ENCODE measurements around the gene CMTM4.

The CMTM4 gene

DNA sequence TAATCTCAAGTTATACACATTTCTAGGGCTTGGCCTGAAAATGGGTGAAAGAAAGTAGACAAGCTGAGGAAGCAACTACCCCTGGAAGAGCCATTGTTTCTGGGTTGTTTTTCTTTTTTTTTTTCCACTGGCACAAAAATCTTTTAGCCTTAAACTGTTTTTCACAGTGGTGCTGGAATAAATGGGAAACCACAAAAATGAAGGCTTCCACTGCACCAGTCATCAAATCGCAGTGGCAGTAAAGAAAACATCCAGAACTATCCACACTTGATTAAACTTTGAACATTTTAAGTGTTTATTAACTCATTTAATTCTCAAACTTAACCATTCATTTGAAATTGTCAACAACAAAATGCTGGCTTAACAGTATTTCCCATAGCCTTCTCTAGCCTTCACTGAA is 14.3 kb downstream of the CMTM4 start:
- no peak for DNase-seq (ENCODE audit: low spot score)
- Histone ChIP-seq H4K8ac (ENCODE audit: low read depth, low read length) (no peak overlapping the region), H2AK5ac (ENCODE audit: low read depth, low read length) (no peak overlapping the region), H3K79me1 (ENCODE audit: low read depth, low read length) (no peaks in the 10 kb centered on the region), H3K14ac (ENCODE audit: low read length) (no peak overlapping the region), H3K18ac (ENCODE audit: low read length) (no peak overlapping the region), H3K9ac (ENCODE audit: low read depth, low read length, poor library complexity) (no peak overlapping the region), H2BK12ac (ENCODE audit: low read length) (no peak overlapping the region), H2BK15ac (ENCODE audit: low read length) (no peak overlapping the region), H3K4ac (ENCODE audit: low read length) (no peak overlapping the region), H3K4me2 (ENCODE audit: insufficient read depth, low read length, poor library complexity, severe bottlenecking) (no peak overlapping the region), H3K23ac (ENCODE audit: low read depth, low read length, poor library complexity) (no peak overlapping the region), H3K9me3 (replicated peaks in 1 of 2; ENCODE audit: control insufficient read depth in 2 of 2, insufficient read depth in 1 of 2, low read depth in 1 of 2, low read length in 2 of 2) (peaks cover 0 to 2% of the 10 kb centered on the region in 2 donors), H3K4me1 (ENCODE audit: control insufficient read depth in 2 of 2, insufficient read depth in 1 of 2, low read depth in 1 of 2, low read length in 2 of 2) (peaks cover 0 to 3% of the 10 kb centered on the region in 2 donors), H3K27ac (replicated peaks; ENCODE audit: low read length) (no peak overlapping the region), H4K91ac (ENCODE audit: low read depth, low read length, poor library complexity) (no peak overlapping the region), H3K36me3 (replicated peaks in 1 of 2; ENCODE audit: control insufficient read depth in 2 of 2, insufficient read depth in 2 of 2, low read length in 2 of 2) (no peaks in the 10 kb centered on the region), H3K4me3 (ENCODE audit: low read length in 2 of 2) (no peak overlapping the region), H2BK5ac (ENCODE audit: low read length) (no peak overlapping the region), H3K27me3 (ENCODE audit: control insufficient read depth in 3 of 3, insufficient read depth in 3 of 3, low read depth in 1 of 3, low read length in 3 of 3) (no peaks in the 10 kb centered on the region), H2AFZ (ENCODE audit: low read length) (no peak overlapping the region), H2BK120ac (ENCODE audit: low read depth, low read length) (no peak overlapping the region)
- no CpG with 5 or more reads among the region's 1 CpG for WGBS, 2 donors (ENCODE audit: extremely low coverage in 2 of 2, insufficient read length in 2 of 2, insufficient replicate concordance in 1 of 2)

DNA sequence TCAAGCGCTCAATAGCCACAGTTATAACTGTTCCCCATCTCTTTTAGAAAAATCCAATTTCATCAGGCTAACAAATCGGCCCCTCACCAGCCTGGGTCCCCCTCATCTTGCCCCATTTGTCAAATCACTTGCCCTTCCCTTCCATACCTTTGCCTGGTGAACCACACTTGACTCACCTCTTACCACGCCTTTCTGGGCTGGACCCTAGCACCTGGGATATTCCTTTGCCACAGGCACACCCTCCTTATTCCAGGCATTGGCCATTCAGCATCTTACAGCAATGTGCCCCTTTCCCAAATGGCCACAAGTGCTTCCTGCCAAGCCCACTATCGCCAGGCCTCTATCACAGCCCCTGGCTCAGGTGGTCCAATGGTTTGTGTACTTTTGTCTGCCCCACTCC is 14.9 kb downstream of the CMTM4 start:
- Histone ChIP-seq H2BK12ac (ENCODE audit: low read length) (no peak overlapping the region), H3K23ac (ENCODE audit: low read depth, low read length, poor library complexity) (no peak overlapping the region), H2BK15ac (ENCODE audit: low read length) (no peak overlapping the region), H3K27ac (replicated peaks; ENCODE audit: low read length) (no peak overlapping the region), H3K79me1 (ENCODE audit: low read depth, low read length) (no peaks in the 10 kb centered on the region), H3K9me3 (replicated peaks in 1 of 2; ENCODE audit: control insufficient read depth in 2 of 2, insufficient read depth in 1 of 2, low read depth in 1 of 2, low read length in 2 of 2) (peaks cover 0 to 2% of the 10 kb centered on the region in 2 donors), H4K91ac (ENCODE audit: low read depth, low read length, poor library complexity) (no peak overlapping the region), H3K18ac (ENCODE audit: low read length) (no peak overlapping the region), H3K36me3 (replicated peaks in 1 of 2; ENCODE audit: control insufficient read depth in 2 of 2, insufficient read depth in 2 of 2, low read length in 2 of 2) (no peaks in the 10 kb centered on the region), H2AFZ (ENCODE audit: low read length) (no peak overlapping the region), H3K9ac (ENCODE audit: low read depth, low read length, poor library complexity) (no peak overlapping the region), H2AK5ac (ENCODE audit: low read depth, low read length) (no peak overlapping the region), H3K4me3 (ENCODE audit: low read length in 2 of 2) (no peak overlapping the region), H2BK5ac (ENCODE audit: low read length) (no peak overlapping the region), H3K27me3 (ENCODE audit: control insufficient read depth in 3 of 3, insufficient read depth in 3 of 3, low read depth in 1 of 3, low read length in 3 of 3) (no peaks in the 10 kb centered on the region), H3K4me1 (ENCODE audit: control insufficient read depth in 2 of 2, insufficient read depth in 1 of 2, low read depth in 1 of 2, low read length in 2 of 2) (peaks cover 0 to 3% of the 10 kb centered on the region in 2 donors), H3K4ac (ENCODE audit: low read length) (no peak overlapping the region), H3K14ac (ENCODE audit: low read length) (no peak overlapping the region), H2BK120ac (ENCODE audit: low read depth, low read length) (no peak overlapping the region), H4K8ac (ENCODE audit: low read depth, low read length) (no peak overlapping the region), H3K4me2 (ENCODE audit: insufficient read depth, low read length, poor library complexity, severe bottlenecking) (no peak overlapping the region)
- WGBS, 2 donors (ENCODE audit: extremely low coverage in 2 of 2, insufficient read length in 2 of 2, insufficient replicate concordance in 1 of 2): no CpG with 5 or more reads among the region's 4 CpGs
- no peak for DNase-seq (ENCODE audit: low spot score)

DNA sequence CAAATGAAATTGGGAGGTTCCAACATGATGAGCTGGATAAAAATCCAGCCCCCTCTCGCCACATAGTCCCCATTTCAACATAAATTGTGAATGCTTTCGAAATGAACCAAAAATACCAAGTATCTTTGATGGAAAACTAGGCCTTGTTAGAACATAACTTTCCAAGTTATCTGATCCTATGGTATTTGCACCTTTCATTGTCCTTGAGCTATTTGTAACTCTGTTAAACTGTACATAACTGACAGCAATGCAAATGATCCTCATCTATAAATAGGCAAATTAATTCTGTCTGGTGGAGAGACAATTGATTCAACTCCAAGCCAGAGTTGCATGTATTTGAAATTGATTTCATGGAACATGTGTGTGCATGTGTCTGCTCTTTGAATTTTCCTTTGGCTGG is 18.2 kb downstream of the CMTM4 start:
- Histone ChIP-seq H3K9ac (ENCODE audit: low read depth, low read length, poor library complexity) (no peak overlapping the region), H3K4me2 (ENCODE audit: insufficient read depth, low read length, poor library complexity, severe bottlenecking) (no peak overlapping the region), H3K27me3 (ENCODE audit: control insufficient read depth in 3 of 3, insufficient read depth in 3 of 3, low read depth in 1 of 3, low read length in 3 of 3) (no peaks in the 10 kb centered on the region), H4K8ac (ENCODE audit: low read depth, low read length) (no peak overlapping the region), H2BK15ac (ENCODE audit: low read length) (no peak overlapping the region), H3K36me3 (replicated peaks in 1 of 2; ENCODE audit: control insufficient read depth in 2 of 2, insufficient read depth in 2 of 2, low read length in 2 of 2) (no peaks in the 10 kb centered on the region), H3K14ac (ENCODE audit: low read length) (no peak overlapping the region), H2AK5ac (ENCODE audit: low read depth, low read length) (no peak overlapping the region), H2BK5ac (ENCODE audit: low read length) (no peak overlapping the region), H2BK120ac (ENCODE audit: low read depth, low read length) (no peak overlapping the region), H3K79me1 (ENCODE audit: low read depth, low read length) (peaks cover 2% of the 10 kb centered on the region), H4K91ac (ENCODE audit: low read depth, low read length, poor library complexity) (no peak overlapping the region), H3K18ac (ENCODE audit: low read length) (no peak overlapping the region), H3K4ac (ENCODE audit: low read length) (no peak overlapping the region), H3K9me3 (replicated peaks in 1 of 2; ENCODE audit: control insufficient read depth in 2 of 2, insufficient read depth in 1 of 2, low read depth in 1 of 2, low read length in 2 of 2) (no peaks in the 10 kb centered on the region), H3K4me3 (ENCODE audit: low read length in 2 of 2) (no peak overlapping the region), H3K27ac (replicated peaks; ENCODE audit: low read length) (no peak overlapping the region), H2BK12ac (ENCODE audit: low read length) (no peak overlapping the region), H3K23ac (ENCODE audit: low read depth, low read length, poor library complexity) (no peak overlapping the region), H2AFZ (ENCODE audit: low read length) (no peak overlapping the region), H3K4me1 (ENCODE audit: control insufficient read depth in 2 of 2, insufficient read depth in 1 of 2, low read depth in 1 of 2, low read length in 2 of 2) (no peaks in the 10 kb centered on the region)
- DNase-seq (ENCODE audit: low spot score): no peak
- no CpG with 5 or more reads among the region's 2 CpGs for WGBS, 2 donors (ENCODE audit: extremely low coverage in 2 of 2, insufficient read length in 2 of 2, insufficient replicate concordance in 1 of 2)

DNA sequence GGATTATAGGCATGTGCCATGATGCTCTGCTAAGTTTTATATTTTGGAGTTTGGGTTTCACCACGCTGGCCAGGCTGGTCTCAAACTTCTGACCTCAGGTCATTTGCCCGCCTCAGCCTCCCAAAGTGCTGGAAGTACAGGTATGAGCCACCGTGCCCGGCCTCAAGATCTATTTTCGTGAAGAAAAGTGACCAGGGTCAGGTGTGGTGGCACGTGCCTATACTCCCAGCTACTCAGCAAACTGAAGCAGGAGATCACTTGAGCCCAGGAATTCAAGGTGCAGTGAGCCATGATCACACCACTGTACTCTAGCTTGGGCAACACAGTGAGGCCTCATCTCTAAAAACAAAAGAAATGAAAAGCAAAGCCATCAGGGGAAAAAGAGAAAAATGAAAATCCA is 18.7 kb downstream of the CMTM4 start:
- Histone ChIP-seq H3K4me1 (ENCODE audit: control insufficient read depth in 2 of 2, insufficient read depth in 1 of 2, low read depth in 1 of 2, low read length in 2 of 2) (no peaks in the 10 kb centered on the region), H3K79me1 (ENCODE audit: low read depth, low read length) (peaks cover 2% of the 10 kb centered on the region), H2BK5ac (ENCODE audit: low read length) (no peak overlapping the region), H2BK15ac (ENCODE audit: low read length) (no peak overlapping the region), H3K18ac (ENCODE audit: low read length) (no peak overlapping the region), H3K27ac (replicated peaks; ENCODE audit: low read length) (no peak overlapping the region), H2AFZ (ENCODE audit: low read length) (no peak overlapping the region), H3K14ac (ENCODE audit: low read length) (no peak overlapping the region), H4K91ac (ENCODE audit: low read depth, low read length, poor library complexity) (no peak overlapping the region), H3K23ac (ENCODE audit: low read depth, low read length, poor library complexity) (no peak overlapping the region), H3K4me3 (ENCODE audit: low read length in 2 of 2) (no peak overlapping the region), H3K9ac (ENCODE audit: low read depth, low read length, poor library complexity) (no peak overlapping the region), H2BK12ac (ENCODE audit: low read length) (no peak overlapping the region), H3K36me3 (replicated peaks in 1 of 2; ENCODE audit: control insufficient read depth in 2 of 2, insufficient read depth in 2 of 2, low read length in 2 of 2) (no peaks in the 10 kb centered on the region), H3K27me3 (ENCODE audit: control insufficient read depth in 3 of 3, insufficient read depth in 3 of 3, low read depth in 1 of 3, low read length in 3 of 3) (no peaks in the 10 kb centered on the region), H3K4ac (ENCODE audit: low read length) (no peak overlapping the region), H2AK5ac (ENCODE audit: low read depth, low read length) (no peak overlapping the region), H2BK120ac (ENCODE audit: low read depth, low read length) (no peak overlapping the region), H3K9me3 (replicated peaks in 1 of 2; ENCODE audit: control insufficient read depth in 2 of 2, insufficient read depth in 1 of 2, low read depth in 1 of 2, low read length in 2 of 2) (no peaks in the 10 kb centered on the region), H4K8ac (ENCODE audit: low read depth, low read length) (no peak overlapping the region), H3K4me2 (ENCODE audit: insufficient read depth, low read length, poor library complexity, severe bottlenecking) (no peak overlapping the region)
- no peak for DNase-seq (ENCODE audit: low spot score)
- WGBS, 2 donors (ENCODE audit: extremely low coverage in 2 of 2, insufficient read length in 2 of 2, insufficient replicate concordance in 1 of 2): no CpG with 5 or more reads among the region's 6 CpGs

Measured in neuronal stem cell (in vitro differentiated cells).